UCSD-AML1 (cell line): Measurements from ENCODE around the gene JUNB.
"Not testable (repeated sequence)": the region's sequence is repeated elsewhere in the genome, so short reads cannot be mapped to it uniquely, and the experiment has no call there.

Experiments
- DNase-seq: peaks from one replicate; lab custom pipeline; 2025; ENCODE audit not compliant: unreplicated experiment; lab: John Stamatoyannopoulos, UW

JUNB gene

GRCh38 chr19:12802267-12803106 is 11.2 kb downstream of the JUNB start:
- no peak for DNase-seq

DNA sequence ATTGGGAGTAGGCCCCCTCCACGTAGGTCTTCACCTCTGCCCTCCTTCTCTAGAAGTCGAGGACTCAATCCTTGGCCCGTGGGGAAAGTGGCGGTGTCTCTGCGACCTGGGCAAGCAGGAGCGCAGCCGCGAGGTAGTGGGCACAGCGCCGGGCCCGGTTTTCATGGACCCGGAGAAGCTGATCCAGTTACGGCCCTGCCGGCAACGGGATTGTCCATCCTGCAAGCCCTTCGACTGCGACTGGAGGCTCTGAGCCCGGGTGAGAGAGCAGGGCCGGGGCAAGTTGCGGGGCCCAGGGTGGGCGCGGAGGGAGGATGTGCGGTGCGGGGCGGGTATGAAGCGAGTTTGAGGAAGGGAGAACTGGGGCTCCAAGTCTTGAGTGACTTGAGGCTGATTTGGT is 12.8 kb downstream of the JUNB start:
- DNase-seq = no peak

GRCh38 chr19:12806242-12807081 is 15.2 kb downstream of the JUNB start, which contains the start of gene RNASEH2A:
Gene RNASEH2A, plus strand, starts transcription at chr19:12806584. Its CDS starts 90 bp downstream, at chr19:12806674.
- DNase-seq = peak; percentile 90

GRCh38 chr19:12815088-12815487 is 23.8 kb downstream of the JUNB start:
- DNase-seq = no peak

DNA sequence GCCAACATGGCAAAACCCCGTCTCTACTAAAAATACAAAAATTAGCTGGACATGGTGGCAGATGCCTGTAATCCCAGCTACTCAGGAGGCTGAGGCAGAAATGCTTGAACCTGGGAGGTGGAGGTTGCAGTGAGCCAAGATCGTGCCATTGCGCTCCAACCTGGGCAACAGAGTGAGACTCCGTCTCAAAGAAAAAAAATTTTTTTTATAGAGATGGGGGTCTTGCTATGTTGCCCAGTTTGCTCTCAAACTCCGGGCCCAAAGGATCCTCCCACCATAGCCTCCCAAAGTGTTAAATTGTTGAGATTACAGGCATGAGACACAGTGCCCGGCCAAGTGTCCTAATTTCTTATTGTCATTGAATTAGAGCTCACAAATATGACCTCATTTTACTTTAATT is 25.9 kb downstream of the JUNB start:
- not testable (repeated sequence) for DNase-seq

- DNase-seq = not testable (repeated sequence)
Measured at GRCh38 chr19:12817810-12818209, 26.5 kb downstream of the JUNB start.

GRCh38 chr19:12821761-12822160 is 30.5 kb downstream of the JUNB start:
- no peak for DNase-seq

DNA sequence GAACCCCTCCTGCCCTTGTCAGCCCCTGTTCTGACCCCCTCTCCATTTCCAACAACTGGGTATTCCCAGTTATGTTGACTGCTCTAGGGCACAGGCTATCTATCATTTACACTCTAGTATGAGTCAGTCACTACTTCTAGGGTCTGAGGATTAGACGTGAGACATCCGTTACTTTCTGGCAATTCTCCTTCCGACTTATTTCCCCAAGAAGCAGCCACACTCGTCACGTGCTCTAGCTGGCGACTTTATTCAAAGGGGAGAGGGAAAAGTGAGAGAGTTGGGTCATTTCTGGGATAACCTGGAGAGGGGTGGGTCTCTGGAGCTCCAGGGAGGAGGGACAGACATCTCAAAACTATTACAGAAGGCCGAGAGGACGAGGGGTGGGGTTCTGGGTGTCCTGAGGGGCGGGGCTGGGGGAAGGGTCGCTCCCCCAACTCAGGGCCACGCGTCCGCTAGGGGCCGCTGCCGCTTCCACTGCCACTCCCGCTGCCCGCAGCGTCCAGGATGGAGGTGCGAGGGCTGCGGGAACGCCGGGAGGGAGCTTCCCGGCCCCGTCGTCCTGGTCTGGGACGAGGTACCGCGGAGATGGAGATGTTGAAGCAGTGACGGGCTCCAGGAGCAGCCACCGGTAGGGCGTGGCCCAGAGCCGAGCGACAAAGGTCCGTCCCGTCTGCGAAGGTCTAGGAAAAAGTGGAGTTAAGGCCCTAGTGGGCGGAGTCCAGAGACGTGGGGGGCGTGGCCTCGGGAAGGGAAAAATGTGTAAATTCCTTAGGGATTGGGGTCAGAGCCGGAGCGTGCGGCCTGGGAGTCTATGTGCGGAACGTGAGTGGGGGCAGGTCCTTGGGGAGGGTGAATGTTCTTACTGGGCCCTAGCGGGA is 34.2 kb downstream of the JUNB start:
- DNase-seq = peak; percentile 58

DNA sequence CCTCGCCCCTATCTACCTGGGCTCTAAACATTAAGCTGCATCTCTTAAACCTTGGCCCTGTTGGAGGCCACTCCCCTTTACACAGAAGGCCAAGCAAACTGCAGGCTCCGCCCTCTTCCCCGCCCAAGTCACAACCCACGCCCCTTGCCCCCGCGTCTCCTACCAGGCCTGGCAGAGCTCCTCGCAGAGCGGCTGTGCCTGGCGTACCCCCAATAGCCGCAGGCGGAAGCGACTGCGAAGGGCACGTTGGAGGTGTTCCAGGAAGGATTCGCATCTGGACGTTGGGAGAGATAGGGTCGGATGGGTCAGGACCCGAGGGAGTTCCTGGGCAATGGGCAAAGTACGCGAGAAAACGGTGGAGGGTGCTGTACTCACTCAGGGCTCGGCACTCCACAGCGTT is 37.2 kb downstream of the JUNB start:
- peak; percentile 60 for DNase-seq

- no peak for DNase-seq
Measured at GRCh38 chr19:12833418-12833737, 42.1 kb downstream of the JUNB start.

- DNase-seq = no peak
Measured at GRCh38 chr19:12833738-12834565, 42.7 kb downstream of the JUNB start.

- no peak for DNase-seq
Measured at GRCh38 chr19:12834566-12834943, 43.3 kb downstream of the JUNB start, which contains the start of gene RTBDN. Gene RTBDN, minus strand, starts transcription at chr19:12834579. Its CDS starts 4,600 bp downstream, at chr19:12829979.

DNA sequence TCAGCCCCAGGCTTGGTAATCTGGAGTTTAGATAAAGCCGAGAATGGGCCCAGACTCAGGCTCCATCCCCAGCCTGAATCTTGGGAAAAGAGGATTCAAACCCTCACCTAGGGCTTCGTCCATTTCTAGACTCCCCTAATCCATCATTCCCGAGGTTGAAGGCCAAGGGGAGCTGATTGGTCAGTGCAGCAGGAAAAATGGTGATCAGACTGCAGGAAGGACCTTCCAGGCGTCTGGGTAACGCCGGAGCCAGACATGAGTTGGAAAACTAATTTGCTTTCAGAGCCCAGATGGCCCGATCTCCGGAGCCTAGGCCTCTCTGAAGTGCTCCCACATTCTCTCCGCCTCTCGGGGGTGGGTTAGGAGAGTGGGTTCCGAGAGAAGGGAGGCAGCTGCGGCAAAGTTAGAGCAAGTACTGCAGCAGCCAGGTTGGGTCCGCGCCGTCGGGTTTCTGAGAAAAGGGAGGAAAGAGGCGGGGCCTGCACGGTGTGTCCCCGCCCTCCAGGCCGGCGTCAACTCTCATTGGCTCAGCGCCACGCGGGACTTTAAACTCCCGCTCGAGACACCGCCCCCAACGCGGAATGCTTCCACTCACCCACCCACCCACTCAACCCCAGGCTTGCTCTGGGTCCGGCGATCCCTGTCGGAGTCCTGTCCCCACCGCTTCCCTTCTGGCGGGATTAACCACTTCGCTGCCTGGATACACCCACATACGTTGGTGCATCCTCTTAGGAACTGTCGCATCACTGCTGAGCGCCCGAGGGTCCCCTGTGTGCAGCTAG is 43.9 kb downstream of the JUNB start:
- no peak for DNase-seq

DNA sequence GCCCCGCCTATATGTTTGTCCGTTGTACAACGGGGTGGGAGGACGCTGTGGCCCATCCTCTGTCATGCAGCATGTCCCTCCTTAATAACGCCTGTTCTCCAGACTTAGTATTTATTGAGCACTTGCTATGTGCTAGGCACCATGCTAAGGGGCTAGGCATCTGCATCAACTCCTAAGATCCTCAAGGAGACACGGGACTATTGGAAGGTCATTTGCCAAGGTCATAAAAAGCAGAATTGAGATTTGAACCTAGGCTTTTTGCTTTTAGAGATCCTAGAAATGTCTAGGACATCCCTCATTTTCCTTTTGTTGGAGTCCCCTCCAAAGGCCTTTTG is 45.2 kb downstream of the JUNB start:
- no peak for DNase-seq

DNA sequence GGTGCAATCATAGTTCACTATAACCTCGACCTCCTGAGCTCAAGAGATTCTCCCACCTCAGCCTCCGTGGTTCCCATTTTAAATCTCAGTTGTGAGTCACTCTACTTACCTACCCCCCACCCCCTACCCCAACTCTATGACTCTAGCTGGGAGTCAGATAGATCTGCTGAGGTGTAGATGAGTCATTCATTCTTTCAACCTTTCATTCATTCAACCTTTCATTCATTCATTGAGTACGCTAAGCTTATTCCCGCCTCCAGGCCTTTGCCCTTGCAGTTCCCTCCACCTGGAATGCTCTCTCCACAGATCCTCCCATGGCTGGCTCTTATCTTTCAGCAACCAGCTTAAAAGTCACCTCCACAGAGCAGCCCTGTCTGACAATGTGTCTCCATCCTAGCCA is 45.9 kb downstream of the JUNB start:
- DNase-seq = no peak

DNA sequence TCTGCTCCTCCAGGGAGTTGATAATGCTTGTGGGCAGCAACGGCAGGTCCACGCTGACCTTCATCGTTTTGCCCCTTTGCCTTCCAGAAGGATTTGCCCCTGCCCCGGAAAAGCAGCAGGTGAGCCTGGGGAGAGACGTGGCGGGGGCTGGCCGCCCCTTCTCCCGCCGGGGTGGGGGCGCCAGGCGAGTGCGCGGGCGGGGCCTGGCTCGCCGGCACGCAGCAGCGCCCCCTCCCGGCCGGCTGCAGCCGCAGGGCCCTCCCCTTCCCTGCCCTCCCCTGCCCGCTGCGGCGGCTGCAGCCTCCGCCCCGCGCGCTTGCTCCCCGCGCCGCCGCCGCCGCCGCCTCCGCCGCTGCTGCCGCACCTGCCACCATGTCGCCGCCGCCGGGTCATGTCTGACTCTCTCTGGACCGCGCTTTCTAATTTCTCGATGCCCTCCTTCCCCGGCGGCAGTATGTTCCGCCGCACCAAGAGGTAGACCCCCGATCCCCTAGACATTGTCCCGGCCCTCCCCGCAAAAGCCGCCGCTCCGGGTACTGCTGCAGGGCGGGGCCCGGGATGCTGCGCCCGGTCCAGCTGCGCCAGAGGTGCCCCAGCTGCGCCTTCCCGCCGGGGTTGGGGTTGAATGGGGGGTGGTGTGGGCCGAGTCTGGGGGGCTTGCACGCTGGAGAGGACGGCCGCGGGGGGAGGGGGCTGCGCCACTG is 47.0 kb downstream of the JUNB start, which contains the start of gene MAST1:
TSS of gene MAST1 (plus strand) at position 334 of the 704 bp plus-strand sequence. CDS start at position 392, 58 bp downstream.
- DNase-seq = peak; percentile 58

GRCh38 chr19:12838886-12839756 is 47.8 kb downstream of the JUNB start:
- DNase-seq = no peak
